LNCaP clone FGC (cell line): ENCODE measurements around the gene DHX30.

Experiments used
- DNase-seq: peaks from one replicate; pipeline ENCODE4 v3.0.0-alpha.2; 2011; ENCODE audit warnings: low read depth
- H3K4me3 ChIP-seq: 2 replicates; pipeline ENCODE4 v1.5.1; 2011; ENCODE audit warnings: mild to moderate bottlenecking, low read depth, low read length, control low read depth
- CTCF ChIP-seq: IDR thresholded peaks from 2 replicates; pipeline ENCODE4 v1.5.1; 2012; ENCODE audit warnings: mild to moderate bottlenecking; ENCODE audit not compliant: control insufficient read depth, insufficient read depth; ENCODE audit errors: extremely low read depth

The DHX30 gene

GRCh38 chr3:47841786-47842349 is 38.9 kb downstream of the DHX30 start:
- no peak for TF ChIP-seq CTCF
- no peak overlapping the region for H3K4me3 ChIP-seq

GRCh38 chr3:47846186-47846879 is 43.4 kb downstream of the DHX30 start:
- H3K4me3 ChIP-seq, result no peak overlapping the region
- no peak for DNase-seq
- TF ChIP-seq CTCF, result no peak

More at GRCh38 chr3:47841786-47842349, 38.9 kb downstream of the DHX30 start:
- DNase-seq, result no peak

- TF ChIP-seq CTCF, result no peak
- no peak overlapping the region for H3K4me3 ChIP-seq
- DNase-seq, result no peak
Observed at GRCh38 chr3:47846880-47847248, 43.9 kb downstream of the DHX30 start.

- no peak for TF ChIP-seq CTCF
- DNase-seq, result no peak
- no peak overlapping the region for H3K4me3 ChIP-seq
Observed at GRCh38 chr3:47847260-47847659, 44.3 kb downstream of the DHX30 start.

- DNase-seq, result no peak
- TF ChIP-seq CTCF, result no peak
- H3K4me3 ChIP-seq, result no peak overlapping the region
Observed at GRCh38 chr3:47847801-47848518, 45.0 kb downstream of the DHX30 start.

- no peak for TF ChIP-seq CTCF
Observed at GRCh38 chr3:47848599-47849117, 45.7 kb downstream of the DHX30 start.

More at GRCh38 chr3:47848599-47849117, 45.7 kb downstream of the DHX30 start:
- H3K4me3 ChIP-seq, result no peak overlapping the region
- no peak for DNase-seq
